ENCODE results near the gene MANF. TPM values are rescaled to one million over a fixed set of nuclear protein-coding genes. Genes with fewer than 3 reads are reported as not detected.

MANF gene
- total RNA-seq, 1 donor from 2014 or later, result 133 TPM

Other genes with a start within 250 kb of the MANF start
- 32.6 and 38.1 TPM in 2 replicates for gene RBM15B, start 6.0 kb downstream of the MANF start, total RNA-seq
- 16.3 and 18.2 TPM in 2 replicates for gene DCAF1, start 114.7 kb downstream of the MANF start, total RNA-seq
- 20.5 TPM in 2 replicates for gene RAD54L2, start 153.4 kb downstream of the MANF start, total RNA-seq

Data from kidney epithelial cell (primary cell).